BJ (cell line): ENCODE results near the gene COX10. TPM values are rescaled to one million over a fixed set of nuclear protein-coding genes. Genes with fewer than 3 reads are reported as not detected.

Experiments used
- CTCF ChIA-PET: fragments of 350-600 bp; formaldehyde crosslinking; extraction: SDS; loops from one replicate; lab custom pipeline; 2021; ENCODE audit warnings: antibody characterized with exemption, inconsistent platforms; lab: Yijun Ruan, JAX
- POLR2A ChIA-PET: fragments of 300-600 bp; sonication (Branson Sonifier 250); formaldehyde crosslinking; extraction: SDS; loops from one replicate; lab custom pipeline; 2021; ENCODE audit warnings: antibody characterized with exemption; lab: Charles Lee
- DNase-seq: peaks from one replicate; pipeline ENCODE4 v3.0.0-alpha.2; 2011; ENCODE audit warnings: low read depth
- H3K27me3 ChIP-seq: 2 replicates; pipeline ENCODE4 v1.6.0; 2011; ENCODE audit warnings: low read length; ENCODE audit not compliant: control insufficient read depth, insufficient read depth
- H3K36me3 ChIP-seq: 2 replicates; pipeline ENCODE4 v1.5.1; 2011; ENCODE audit warnings: low read length; ENCODE audit not compliant: control insufficient read depth, insufficient read depth
- H3K4me3 ChIP-seq: 2 replicates; pipeline ENCODE4 v1.5.1; 2011; ENCODE audit warnings: low read depth, mild to moderate bottlenecking, control low read depth, low read length
- CTCF ChIP-seq: IDR thresholded peaks from 2 replicates; pipeline ENCODE4 v1.5.1; 2011; ENCODE audit warnings: low read depth, mild to moderate bottlenecking, control low read depth, inconsistent platforms, low read length, moderate library complexity; ENCODE audit not compliant: insufficient read depth
- polyA plus RNA-seq: library from polyadenylated mRNA; depleted of rRNA; stranded (reverse); fragments of >200 nt; gene quantifications from 2 replicates; pipeline ENCODE4 v1.2.3, GENCODE V29; 2011

COX10 gene
- polyA plus RNA-seq, 1 experiment = 11.9 TPM

GRCh38 chr17:14153374-14153773, 84.1 kb downstream of the COX10 start:
- no peak overlapping the region for H3K4me3 ChIP-seq
- ChIA-PET CTCF (interaction anchor here (1.1 to 1.3 kb wide), 2 partner anchors 12 to 38 kb away, joined by 3 read pairs; no protein-coding TSS in a partner anchor), POLR2A (no interaction called here)
- H3K36me3 ChIP-seq = no peaks in the 10 kb centered on the region
- no peaks in the 10 kb centered on the region for H3K27me3 ChIP-seq
- DNase-seq = no peak
- no peak for TF ChIP-seq CTCF

DNA sequence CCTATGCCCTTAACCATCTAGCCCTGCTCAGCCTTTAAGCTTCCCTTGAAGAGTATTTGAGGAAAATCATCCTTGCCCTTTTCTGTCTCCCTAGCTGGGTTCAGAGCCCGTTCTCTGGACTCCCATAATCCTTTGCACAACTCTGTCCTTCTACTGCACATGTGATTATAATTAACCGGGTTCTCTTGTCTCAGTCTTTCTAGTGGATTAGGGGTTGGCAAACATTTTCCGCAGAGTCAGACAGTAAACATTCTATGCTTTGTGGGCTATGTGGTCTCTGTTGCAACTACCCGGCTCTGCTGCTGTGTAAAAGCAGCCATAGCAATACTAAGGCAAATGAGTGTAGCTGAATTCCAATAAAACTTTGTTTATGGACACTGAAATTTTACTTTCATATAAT, 87.4 kb downstream of the COX10 start:
- peaks cover 1% of the 10 kb centered on the region; the same call in 1 of the 2 replicates for H3K36me3 ChIP-seq
- POLR2A ChIA-PET = no interaction called here
- H3K27me3 ChIP-seq = no peaks in the 10 kb centered on the region
- CTCF ChIA-PET = interaction anchor here (1.0 kb wide), 1 partner anchor 562 kb away, joined by 4 read pairs; no protein-coding TSS in a partner anchor
- no peak for TF ChIP-seq CTCF
- peak; percentile 35 for DNase-seq
- no peak overlapping the region for H3K4me3 ChIP-seq

- peaks cover 1% of the 10 kb centered on the region; the same call in 1 of the 2 replicates for H3K36me3 ChIP-seq
- POLR2A ChIA-PET = no interaction called here
- TF ChIP-seq CTCF = no peak
- no peak overlapping the region for H3K4me3 ChIP-seq
- H3K27me3 ChIP-seq = no peaks in the 10 kb centered on the region
- CTCF ChIA-PET = no interaction called here
- no peak for DNase-seq
Observed at GRCh38 chr17:14157822-14158221, 88.5 kb downstream of the COX10 start.

DNA sequence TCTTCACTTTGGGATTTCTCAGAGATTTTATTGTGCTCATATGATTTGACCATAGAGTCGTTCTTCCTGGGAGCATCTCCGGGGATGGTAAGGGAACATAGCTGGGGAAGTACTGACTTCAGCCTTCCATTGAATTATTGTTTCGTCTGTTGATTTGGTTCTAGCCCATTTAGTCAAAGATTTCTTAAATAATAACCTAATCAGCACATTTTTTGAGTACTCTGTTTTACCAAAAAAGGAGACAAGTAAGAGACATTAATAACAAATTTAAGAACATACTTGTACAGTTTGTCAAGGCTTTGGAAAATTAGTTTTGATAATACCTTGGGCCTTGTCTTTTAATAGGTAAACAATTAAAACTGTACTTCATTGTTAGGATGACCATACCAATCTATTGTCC, 89.4 kb downstream of the COX10 start:
- no peak overlapping the region for H3K4me3 ChIP-seq
- ChIA-PET POLR2A (no interaction called here), CTCF (no interaction called here)
- TF ChIP-seq CTCF = no peak
- H3K36me3 ChIP-seq = peaks cover 1% of the 10 kb centered on the region; the same call in 1 of the 2 replicates
- no peaks in the 10 kb centered on the region for H3K27me3 ChIP-seq
- DNase-seq = no peak

GRCh38 chr17:14161419-14161818, 92.1 kb downstream of the COX10 start:
- DNase-seq = no peak
- TF ChIP-seq CTCF = no peak
- no peak overlapping the region for H3K4me3 ChIP-seq
- ChIA-PET CTCF (no interaction called here), POLR2A (no interaction called here)
- H3K36me3 ChIP-seq = peaks cover 1% of the 10 kb centered on the region; the same call in 1 of the 2 replicates
- H3K27me3 ChIP-seq = no peaks in the 10 kb centered on the region
